Neural cell (in vitro differentiated cells): ENCODE measurements around the gene ERBB4.
"Not testable (repeated sequence)": the region's sequence is repeated elsewhere in the genome, so short reads cannot be mapped to it uniquely, and the experiment has no call there.

Experiments used
- CTCF ChIP-seq: fragments of 450-650 bp; IDR thresholded peaks from 2 replicates; pipeline ENCODE4 v1.5.1; 2014; ENCODE audit warnings: antibody characterized with exemption, mild to moderate bottlenecking, moderate library complexity; ENCODE audit not compliant: poor library complexity, severe bottlenecking
- EP300 ChIP-seq: fragments of 450-650 bp; conservative IDR thresholded peaks from 2 replicates; pipeline ENCODE4 v1.6.1; 2014; ENCODE audit warnings: antibody characterized with exemption, mild to moderate bottlenecking, moderate library complexity; ENCODE audit not compliant: poor library complexity, severe bottlenecking
- EZH2 ChIP-seq: fragments of 200-600, 300-800 bp; shearing (Covaris generic), sonication (generic); IDR thresholded peaks from 2 replicates; pipeline ENCODE4 v1.6.1; 2014; ENCODE audit warnings: antibody characterized with exemption, low read length, borderline replicate concordance, mild to moderate bottlenecking; ENCODE audit not compliant: insufficient read depth, poor library complexity, severe bottlenecking
- RAD21 ChIP-seq: fragments of 450-650 bp; conservative IDR thresholded peaks from 2 replicates; pipeline ENCODE4 v1.6.1; 2014; ENCODE audit warnings: antibody characterized with exemption, mild to moderate bottlenecking, moderate library complexity
- REST ChIP-seq: IDR thresholded peaks from 2 replicates; pipeline ENCODE4 v1.6.1; 2012; ENCODE audit warnings: borderline replicate concordance

- TF ChIP-seq EZH2, CTCF, REST, EP300, RAD21: not testable (repeated sequence)
Observed at GRCh38 chr2:212461708-212462107, 76.9 kb downstream of the ERBB4 start.
